MCF 10A (cell line): ENCODE results near the gene TMEM179B. TPM values are rescaled to one million over a fixed set of nuclear protein-coding genes. Genes with fewer than 3 reads are reported as not detected.

ENCODE experiments used
- BruUV-seq: library from RNA; stranded (reverse); fragments of 400-500 nt; replicated peaks from 2 replicates; lab custom pipeline; 2021; lab: Mats Ljungman, UMichigan
- CTCF ChIA-PET: fragments of 300-600 bp; sonication (Branson Sonifier 250); formaldehyde crosslinking; extraction: SDS; loops from one replicate; lab custom pipeline; 2021; ENCODE audit warnings: antibody characterized with exemption, inconsistent platforms; lab: Yijun Ruan, JAX
- POLR2A ChIA-PET: fragments of 300-600, 350-650 bp; sonication (Branson Sonifier 250); formaldehyde crosslinking; extraction: SDS; loops from one replicate; lab custom pipeline; 2020; ENCODE audit warnings: antibody characterized with exemption, inconsistent platforms; lab: Yijun Ruan, JAX
- DNase-seq: peaks from one replicate; pipeline ENCODE4 v3.0.0-alpha.2; 2018; ENCODE audit not compliant: unreplicated experiment
- H3K27ac Mint-ChIP-seq: one replicate; pipeline ENCODE4 v1.8.0; 2022; ENCODE audit warnings: mild to moderate bottlenecking, low read depth, mixed read lengths; ENCODE audit not compliant: unreplicated experiment
- H3K27me3 Mint-ChIP-seq: one replicate; pipeline ENCODE4 v1.8.0; 2022; ENCODE audit warnings: mixed read lengths; ENCODE audit not compliant: insufficient read depth, unreplicated experiment
- H3K36me3 Mint-ChIP-seq: one replicate; pipeline ENCODE4 v1.8.0; 2022; ENCODE audit warnings: mild to moderate bottlenecking, moderate library complexity, mixed read lengths; ENCODE audit not compliant: insufficient read depth, unreplicated experiment
- H3K4me1 Mint-ChIP-seq: one replicate; pipeline ENCODE4 v1.8.0; 2022; ENCODE audit warnings: mixed read lengths; ENCODE audit not compliant: insufficient read depth, unreplicated experiment
- H3K4me3 Mint-ChIP-seq: one replicate; pipeline ENCODE4 v1.8.0; 2022; ENCODE audit warnings: mild to moderate bottlenecking, moderate library complexity, mixed read lengths; ENCODE audit not compliant: unreplicated experiment
- H3K9me3 Mint-ChIP-seq: one replicate; pipeline ENCODE4 v1.8.0; 2022; ENCODE audit warnings: mixed read lengths; ENCODE audit not compliant: unreplicated experiment
- intact Hi-C: fragments of 100-400 bp; cut with micrococcal nuclease; formaldehyde crosslinking; loops from 2 replicates; pipeline ENCODE4 v1.14.1; 2022
- total RNA-seq: library from RNA; stranded (reverse); gene quantifications from 2 replicates; pipeline ENCODE4 v1.2.3, GENCODE V29; 2022
- TF ChIP-seq, protein P1 (sequence below): fragments of 200-600 bp; IDR thresholded peaks from one replicate; pipeline ENCODE4 v1.8.0; 2022; ENCODE audit warnings: antibody characterized with exemption, mild to moderate bottlenecking; ENCODE audit not compliant: unreplicated experiment

TMEM179B gene
- total RNA-seq, 1 experiment from 2014 or later, result 47.8 TPM

- no peaks in the 10 kb centered on the region for H3K27me3 Mint-ChIP-seq
- peaks cover 4% of the 10 kb centered on the region for H3K4me1 Mint-ChIP-seq
- intact Hi-C loops, result no loop called here
- H3K27ac Mint-ChIP-seq, result no peak overlapping the region
- no peak for DNase-seq
- TF ChIP-seq, protein P1, sequence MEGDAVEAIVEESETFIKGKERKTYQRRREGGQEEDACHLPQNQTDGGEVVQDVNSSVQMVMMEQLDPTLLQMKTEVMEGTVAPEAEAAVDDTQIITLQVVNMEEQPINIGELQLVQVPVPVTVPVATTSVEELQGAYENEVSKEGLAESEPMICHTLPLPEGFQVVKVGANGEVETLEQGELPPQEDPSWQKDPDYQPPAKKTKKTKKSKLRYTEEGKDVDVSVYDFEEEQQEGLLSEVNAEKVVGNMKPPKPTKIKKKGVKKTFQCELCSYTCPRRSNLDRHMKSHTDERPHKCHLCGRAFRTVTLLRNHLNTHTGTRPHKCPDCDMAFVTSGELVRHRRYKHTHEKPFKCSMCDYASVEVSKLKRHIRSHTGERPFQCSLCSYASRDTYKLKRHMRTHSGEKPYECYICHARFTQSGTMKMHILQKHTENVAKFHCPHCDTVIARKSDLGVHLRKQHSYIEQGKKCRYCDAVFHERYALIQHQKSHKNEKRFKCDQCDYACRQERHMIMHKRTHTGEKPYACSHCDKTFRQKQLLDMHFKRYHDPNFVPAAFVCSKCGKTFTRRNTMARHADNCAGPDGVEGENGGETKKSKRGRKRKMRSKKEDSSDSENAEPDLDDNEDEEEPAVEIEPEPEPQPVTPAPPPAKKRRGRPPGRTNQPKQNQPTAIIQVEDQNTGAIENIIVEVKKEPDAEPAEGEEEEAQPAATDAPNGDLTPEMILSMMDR, result no peak
- CTCF ChIA-PET, result no interaction called here
- POLR2A ChIA-PET, result no interaction called here
- H3K4me3 Mint-ChIP-seq, result no peak overlapping the region
- no peaks in the 10 kb centered on the region for H3K9me3 Mint-ChIP-seq
- peaks cover 59% of the 10 kb centered on the region for H3K36me3 Mint-ChIP-seq
- no TSS peak for BruUV-seq
Measured at GRCh38 chr11:62782753-62783152, 4.4 kb upstream of the TMEM179B start.

DNA sequence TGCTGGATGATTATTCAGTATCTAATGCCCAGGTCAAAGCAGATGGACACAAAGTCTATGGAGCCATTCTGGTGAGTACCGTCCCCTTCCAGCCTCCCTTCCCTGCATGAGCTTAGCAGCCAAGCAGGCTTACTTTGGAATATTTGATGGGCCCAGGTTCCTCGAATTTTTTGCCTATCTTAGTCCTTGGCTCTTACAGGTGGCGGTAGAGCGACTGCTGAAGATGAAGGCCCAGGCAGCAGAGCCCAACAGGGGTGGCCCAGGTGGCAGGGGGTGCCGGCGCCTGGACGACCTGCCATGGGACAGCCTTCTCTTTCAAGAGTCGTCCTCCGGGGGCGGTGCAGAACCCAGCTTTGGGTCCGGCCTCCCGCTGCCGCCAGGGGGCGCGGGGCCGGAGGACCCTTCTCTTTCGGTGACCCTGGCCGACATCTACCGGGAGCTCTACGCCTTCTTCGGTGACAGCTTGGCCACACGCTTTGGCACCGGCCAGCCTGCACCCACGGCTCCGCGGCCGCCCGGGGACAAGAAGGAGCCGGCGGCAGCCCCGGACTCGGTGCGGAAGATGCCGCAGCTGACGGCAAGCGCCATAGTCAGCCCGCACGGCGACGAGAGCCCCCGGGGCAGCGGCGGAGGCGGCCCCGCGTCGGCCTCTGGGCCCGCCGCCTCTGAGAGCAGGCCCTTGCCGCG is 741 bp upstream of the TMEM179B start:
- DNase-seq, result peak; percentile 88
- Mint-ChIP-seq H3K27ac (peak overlapping the region; percentile 93), H3K9me3 (no peaks in the 10 kb centered on the region), H3K4me3 (peak overlapping the region; percentile 90), H3K27me3 (no peaks in the 10 kb centered on the region), H3K4me1 (peaks cover 15% of the 10 kb centered on the region), H3K36me3 (peaks cover 69% of the 10 kb centered on the region)
- ChIA-PET POLR2A (interaction anchor here (0.8 to 8.2 kb wide), 32 partner anchors 8 to 226 kb away, joined by 3 to 163 read pairs (median 10); partner anchors contain the start of genes B3GAT3, C11orf98, CSKMT and HNRNPUL2), CTCF (interaction anchor here (0.6 to 4.7 kb wide), 40 partner anchors 8 to 1317 kb away, joined by 3 to 47 read pairs (median 4); partner anchors contain the start of genes POLR2G, TAF6L and ZBTB3)
- intact Hi-C loops, result loop anchor here (1.0 to 5.0 kb wide), 5 partner anchors 15 to 96 kb away; partner anchors contain the start of genes SLC3A2 and TAF6L
- no TSS peak for BruUV-seq
- TF ChIP-seq, protein P1, result peak; percentile 87

DNA sequence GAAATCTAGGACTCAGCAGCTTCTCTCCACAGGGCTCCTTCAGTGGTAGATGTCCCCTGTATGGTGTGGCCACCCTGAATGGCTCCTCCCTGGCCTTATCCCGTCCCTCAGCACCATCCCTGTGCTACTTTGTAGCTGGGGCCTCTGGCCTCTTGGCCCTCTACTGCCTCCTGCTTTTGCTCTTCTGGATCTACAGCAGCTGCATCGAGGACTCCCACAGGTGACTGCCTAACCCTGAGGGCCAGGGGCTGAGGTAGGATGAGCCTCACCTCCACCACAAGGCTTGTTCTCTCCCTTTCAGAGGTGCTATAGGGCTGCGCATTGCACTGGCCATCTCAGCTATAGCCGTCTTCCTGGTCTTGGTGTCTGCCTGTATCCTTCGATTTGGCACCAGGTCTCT is 1.8 kb downstream of the TMEM179B start:
- BruUV-seq, result no TSS peak
- ChIA-PET CTCF (interaction anchor here (0.7 to 4.7 kb wide), 11 partner anchors 13 to 408 kb away, joined by 3 to 47 read pairs (median 4); partner anchors contain the start of genes AHNAK and TEX54), POLR2A (interaction anchor here (0.7 to 8.2 kb wide), 11 partner anchors 13 to 117 kb away, joined by 3 to 163 read pairs (median 48); partner anchors contain the start of genes LBHD1, NXF1, SLC3A2 and STX5)
- DNase-seq, result no peak
- H3K4me1 Mint-ChIP-seq, result peaks cover 15% of the 10 kb centered on the region
- no peaks in the 10 kb centered on the region for H3K27me3 Mint-ChIP-seq
- no peaks in the 10 kb centered on the region for H3K9me3 Mint-ChIP-seq
- intact Hi-C loops, result loop anchor here (5.0 kb wide), 1 partner anchor 93 kb away; the partner anchor contains the start of gene SLC3A2
- H3K36me3 Mint-ChIP-seq, result peaks cover 74% of the 10 kb centered on the region
- H3K4me3 Mint-ChIP-seq, result peak overlapping the region; percentile 90
- H3K27ac Mint-ChIP-seq, result peak overlapping the region; percentile 93
- TF ChIP-seq, protein P1, result no peak

DNA sequence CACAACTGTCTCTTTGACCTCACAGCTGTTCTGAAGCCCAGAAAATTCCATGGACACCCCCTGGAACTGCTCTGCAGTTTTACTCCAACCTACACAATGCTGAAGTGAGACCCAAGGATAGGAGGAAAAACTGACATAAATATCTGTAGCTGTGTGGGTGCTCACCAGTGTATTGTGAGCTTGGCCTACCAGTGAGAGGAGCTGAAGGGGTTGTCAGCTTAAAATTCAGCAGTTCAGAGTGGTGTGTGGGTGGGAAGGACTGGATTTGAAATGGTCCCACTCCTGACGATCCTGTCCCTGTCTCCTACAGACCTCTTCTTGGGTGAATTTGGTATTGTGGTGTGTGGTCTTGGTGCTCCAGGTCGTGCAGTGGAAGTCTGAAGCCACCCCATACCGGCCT is 2.4 kb downstream of the TMEM179B start:
- H3K27me3 Mint-ChIP-seq, result no peaks in the 10 kb centered on the region
- H3K9me3 Mint-ChIP-seq, result no peaks in the 10 kb centered on the region
- peak overlapping the region; percentile 93 for H3K27ac Mint-ChIP-seq
- H3K4me1 Mint-ChIP-seq, result peaks cover 15% of the 10 kb centered on the region
- intact Hi-C loops, result loop anchor here (5.0 kb wide), 1 partner anchor 93 kb away; the partner anchor contains the start of gene SLC3A2
- CTCF ChIA-PET, result interaction anchor here (0.7 to 4.7 kb wide), 10 partner anchors 14 to 408 kb away, joined by 3 to 47 read pairs (median 3); partner anchors contain the start of genes SLC3A2 and TEX54
- peaks cover 75% of the 10 kb centered on the region for H3K36me3 Mint-ChIP-seq
- BruUV-seq, result no TSS peak
- POLR2A ChIA-PET, result interaction anchor here (0.6 to 8.2 kb wide), 10 partner anchors 16 to 220 kb away, joined by 3 to 163 read pairs (median 50); partner anchors contain the start of genes LBHD1, NXF1, SLC3A2 and STX5
- DNase-seq, result no peak
- TF ChIP-seq, protein P1, result no peak
- peak overlapping the region; percentile 90 for H3K4me3 Mint-ChIP-seq
